Measurements from ENCODE around the gene LRP1.

Gene LRP1

GRCh38 chr12:57201631-57202030 lies 73.3 kb downstream of the LRP1 start:
- FAIRE-seq (no peak), DNase-seq (ENCODE audit: insufficient read length, low spot score) (no peak)
- no peak for TF ChIP-seq CTCF (IDR thresholded peaks at IDR 0.05; ENCODE audit: insufficient read depth, missing control alignments)

GRCh38 chr12:57202321-57202720 lies 74.0 kb downstream of the LRP1 start:
- DNase-seq (ENCODE audit: insufficient read length, low spot score): no peak
- no peak for TF ChIP-seq CTCF (IDR thresholded peaks at IDR 0.05; ENCODE audit: insufficient read depth, missing control alignments)
- no peak for FAIRE-seq

- no peak for DNase-seq (ENCODE audit: insufficient read length, low spot score)
- no peak for TF ChIP-seq CTCF (IDR thresholded peaks at IDR 0.05; ENCODE audit: insufficient read depth, missing control alignments)
- no peak for FAIRE-seq
These were observed 74.9 kb downstream of the LRP1 start for GRCh38 chr12:57203201-57203600.

- FAIRE-seq (no peak), DNase-seq (ENCODE audit: insufficient read length, low spot score) (no peak)
- no peak for TF ChIP-seq CTCF (IDR thresholded peaks at IDR 0.05; ENCODE audit: insufficient read depth, missing control alignments)
These were observed 75.5 kb downstream of the LRP1 start for GRCh38 chr12:57203791-57204190.

GRCh38 chr12:57204454-57204853 lies 76.2 kb downstream of the LRP1 start:
- no peak for TF ChIP-seq CTCF (IDR thresholded peaks at IDR 0.05; ENCODE audit: insufficient read depth, missing control alignments)
- FAIRE-seq (no peak), DNase-seq (ENCODE audit: insufficient read length, low spot score) (no peak)

- no peak for TF ChIP-seq CTCF (IDR thresholded peaks at IDR 0.05; ENCODE audit: insufficient read depth, missing control alignments)
- DNase-seq (ENCODE audit: insufficient read length, low spot score): no peak
- no peak for FAIRE-seq
These were observed 76.9 kb downstream of the LRP1 start for GRCh38 chr12:57205186-57205585.

- DNase-seq (ENCODE audit: insufficient read length, low spot score) (no peak), FAIRE-seq (no peak)
- no peak for TF ChIP-seq CTCF (IDR thresholded peaks at IDR 0.05; ENCODE audit: insufficient read depth, missing control alignments)
These were observed 77.6 kb downstream of the LRP1 start for GRCh38 chr12:57205931-57206330.

Measured in D721Med (cell line).